GM21367 (cell line): Measurements from ENCODE around the gene NFYA.

ENCODE experiments used
- ATAC-seq: cut with Tn5 transposase; IDR thresholded peaks from one replicate; pipeline ENCODE4 v1.9.1; 2021; ENCODE audit not compliant: unreplicated experiment

Gene NFYA

GRCh38 chr6:41071923-41072835 lies 595 bp upstream of the NFYA start, which contains the start of gene OARD1:
Gene OARD1, minus strand, starts transcription at chr6:41072356. Its CDS starts 722 bp downstream, at chr6:41071634.
- ATAC-seq: peak; percentile 59

- peak; percentile 21 for ATAC-seq
These were observed 611 bp downstream of the NFYA start for GRCh38 chr6:41073203-41073967.

GRCh38 chr6:41073968-41074691 lies 1.4 kb downstream of the NFYA start:
- ATAC-seq: no peak

- ATAC-seq: no peak
These were observed 2.1 kb downstream of the NFYA start for GRCh38 chr6:41074692-41075436.

GRCh38 chr6:41075651-41076626 lies 3.2 kb downstream of the NFYA start:
- no peak for ATAC-seq

- ATAC-seq: no peak
These were observed 4.8 kb downstream of the NFYA start for GRCh38 chr6:41077536-41077935.

DNA sequence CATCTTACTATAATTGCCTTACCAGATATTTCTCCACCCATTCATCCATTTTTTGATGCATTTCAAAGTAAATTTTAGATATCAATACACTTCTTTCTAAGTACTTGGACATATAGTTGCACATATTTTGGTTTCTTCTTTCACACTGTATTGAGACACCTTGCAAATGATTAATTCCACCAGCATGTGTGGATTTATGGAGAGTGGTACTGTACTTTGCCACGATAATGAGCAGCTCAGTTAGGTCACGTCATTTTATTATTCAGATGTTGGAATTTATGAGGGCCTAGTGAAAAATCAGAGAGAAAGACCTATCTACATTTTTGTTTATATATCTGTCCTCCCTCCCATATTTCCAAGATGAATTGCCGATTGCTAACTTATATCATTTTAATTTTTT lies 5.3 kb downstream of the NFYA start:
- no peak for ATAC-seq

DNA sequence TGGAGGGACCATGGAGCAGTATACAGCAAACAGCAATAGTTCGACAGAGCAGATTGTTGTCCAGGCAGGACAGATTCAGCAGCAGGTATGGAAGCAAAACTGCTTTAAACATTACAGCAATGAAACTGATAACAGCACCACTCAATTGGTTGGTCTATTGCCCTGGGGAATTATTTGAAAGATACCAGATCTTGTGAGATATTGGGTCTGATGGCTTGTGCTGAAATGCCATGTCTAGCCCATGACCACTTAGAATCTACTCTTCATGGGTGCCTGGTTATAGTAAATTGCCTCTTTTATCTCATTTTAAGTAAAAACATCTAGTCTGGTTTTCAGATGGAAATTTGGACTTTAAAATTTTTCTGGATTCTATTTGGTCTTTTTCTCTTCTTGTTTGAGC lies 6.3 kb downstream of the NFYA start:
- no peak for ATAC-seq

GRCh38 chr6:41080621-41081020 lies 7.8 kb downstream of the NFYA start:
- no peak for ATAC-seq

DNA sequence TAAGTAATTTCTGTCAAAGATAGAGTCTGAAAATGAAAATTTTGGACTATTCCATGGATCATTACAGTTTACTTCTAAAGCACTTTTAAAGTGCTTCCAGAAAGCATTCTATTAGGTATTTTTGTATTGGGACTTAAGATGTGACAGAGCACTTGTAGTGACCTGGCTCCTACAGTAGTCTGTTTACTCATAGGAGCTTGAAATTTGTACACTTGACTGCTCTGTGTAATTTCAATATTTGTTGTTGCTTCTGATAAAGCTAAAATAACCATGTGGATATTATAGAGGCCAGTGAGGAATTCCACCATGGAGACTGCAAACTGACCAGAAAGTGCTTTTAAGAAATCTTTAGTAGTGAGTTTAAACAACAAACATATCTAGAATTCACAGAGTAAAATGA lies 10.3 kb downstream of the NFYA start:
- ATAC-seq: no peak

GRCh38 chr6:41085182-41085581 lies 12.4 kb downstream of the NFYA start:
- no peak for ATAC-seq

- no peak for ATAC-seq
These were observed 15.7 kb downstream of the NFYA start for GRCh38 chr6:41088451-41088850.

GRCh38 chr6:41090841-41091761 lies 18.3 kb downstream of the NFYA start:
- ATAC-seq: no peak

DNA sequence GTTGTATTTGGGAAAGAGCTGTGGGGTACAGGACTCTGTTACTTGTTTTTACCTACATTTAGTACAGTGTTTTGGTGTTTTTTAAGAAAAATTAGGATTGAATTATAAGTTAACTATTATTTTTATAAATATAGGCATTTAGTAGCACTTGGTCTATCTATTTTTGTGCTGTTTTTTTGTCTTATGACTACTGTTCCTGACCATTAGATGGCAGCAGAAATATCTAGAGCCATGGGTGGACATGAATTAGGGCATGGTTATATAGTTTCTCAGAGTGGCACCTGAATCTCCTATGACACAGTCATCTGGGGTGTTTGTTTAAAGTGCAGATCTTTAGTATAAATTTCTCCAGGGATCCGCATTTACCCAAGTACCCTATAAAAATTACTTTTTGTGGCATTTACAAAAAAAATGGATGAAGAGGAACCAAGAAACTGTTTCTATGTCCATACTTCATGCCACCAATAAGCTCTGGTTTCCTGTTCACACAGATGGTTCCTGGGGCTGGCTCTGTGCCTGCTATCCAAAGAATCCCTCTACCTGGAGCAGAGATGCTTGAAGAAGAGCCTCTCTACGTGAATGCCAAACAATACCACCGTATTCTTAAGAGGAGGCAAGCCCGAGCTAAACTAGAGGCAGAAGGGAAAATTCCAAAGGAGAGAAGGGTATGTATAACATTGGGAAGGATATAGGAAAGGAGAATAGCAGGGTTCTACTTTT lies 19.8 kb downstream of the NFYA start:
- ATAC-seq: no peak

DNA sequence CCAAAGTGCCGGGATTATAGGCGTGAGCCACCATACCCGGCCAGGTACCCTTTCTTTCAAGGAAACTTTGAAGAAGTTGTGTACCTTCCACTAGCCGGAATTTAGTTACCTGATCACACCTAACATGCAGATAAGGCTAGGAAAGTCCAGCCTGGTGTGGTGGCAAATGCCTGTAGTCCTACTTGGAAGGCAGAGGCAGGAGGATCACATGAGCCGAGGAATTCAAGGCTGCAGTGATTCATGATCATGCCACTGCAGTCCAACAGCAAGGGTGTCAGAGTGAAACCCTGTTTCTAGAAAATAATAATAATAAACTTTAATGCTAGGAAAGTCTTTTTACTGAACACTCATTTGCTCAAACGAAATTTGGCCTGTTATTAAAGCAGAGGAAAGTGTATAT lies 21.0 kb downstream of the NFYA start:
- no peak for ATAC-seq

DNA sequence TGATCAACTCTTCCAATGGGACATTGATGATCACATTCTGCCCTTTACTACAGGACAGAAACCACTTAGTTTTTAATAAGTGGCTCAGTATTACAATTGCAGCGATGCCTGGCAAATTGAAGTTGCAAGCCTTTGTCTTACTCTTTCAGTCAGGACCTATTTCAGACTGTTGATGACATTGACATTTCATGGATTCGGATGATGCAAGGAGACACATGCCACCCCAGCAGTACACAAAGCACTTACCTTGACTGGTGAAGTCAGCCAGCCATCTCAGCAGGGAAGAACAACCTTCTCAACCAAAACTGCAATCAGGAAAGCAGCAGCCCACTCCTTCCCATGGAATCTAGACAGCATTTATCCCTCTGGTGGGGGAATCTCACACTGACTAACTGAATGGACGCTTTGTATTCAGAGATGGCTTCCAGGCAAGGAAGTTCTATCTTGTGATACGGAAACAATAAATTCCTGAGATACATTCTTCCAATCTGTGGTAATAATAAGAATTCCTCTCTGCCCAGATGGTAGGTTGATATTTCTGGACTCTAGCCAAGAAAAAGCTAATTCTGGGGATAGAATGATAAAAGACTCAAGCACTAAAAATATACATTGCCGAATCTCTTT lies 24.8 kb downstream of the NFYA start:
- ATAC-seq: no peak

- no peak for ATAC-seq
These were observed 25.6 kb downstream of the NFYA start for GRCh38 chr6:41098366-41098765.
